ENCODE results near the gene ASB18. TPM values are rescaled to one million over a fixed set of nuclear protein-coding genes. Genes with fewer than 3 reads are reported as not detected.

The ASB18 gene
- polyA plus RNA-seq, 1 experiment, result not detected

DNA sequence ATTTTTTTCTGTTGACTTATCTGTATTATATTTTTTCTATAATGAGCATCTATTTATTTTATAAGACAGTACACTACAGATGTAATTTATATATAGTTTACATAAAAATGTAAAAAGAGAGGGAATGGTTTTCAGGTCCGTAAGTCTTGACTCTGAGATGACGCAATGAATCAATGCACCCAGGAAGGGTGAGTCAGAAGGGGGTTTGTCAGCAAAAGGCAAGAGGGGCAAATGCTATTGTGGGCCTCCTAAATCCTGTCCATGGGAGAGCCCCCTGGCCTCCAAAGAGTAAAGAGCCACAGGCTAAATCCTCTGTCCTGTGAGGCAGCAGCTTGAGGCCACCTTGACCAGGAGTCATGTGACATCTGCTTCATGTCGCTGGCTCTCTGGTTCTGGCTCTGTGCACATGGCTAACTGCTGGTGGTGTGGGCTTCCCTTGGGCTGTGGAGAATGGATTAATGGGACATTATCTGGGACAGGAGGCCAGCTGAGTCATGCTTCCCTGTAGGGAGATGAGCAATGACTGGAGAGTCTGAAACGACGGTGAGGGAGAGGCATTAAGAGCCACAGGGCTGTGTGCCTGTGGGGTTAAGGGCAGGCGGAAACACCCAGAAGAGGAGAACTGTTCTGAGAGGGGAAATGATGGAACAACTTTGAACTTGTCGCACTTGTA lies 22.8 kb upstream of the ASB18 start:
- DNase-seq (ENCODE audit: low read depth), result no peak
- Histone ChIP-seq H3K36me3 (ENCODE audit: control insufficient read depth, insufficient read depth, low read length) (no peaks in the 10 kb centered on the region), H3K27me3 (ENCODE audit: control insufficient read depth, insufficient read depth, low read length) (no peaks in the 10 kb centered on the region; the same call in 1 of the 2 replicates), H3K4me3 (ENCODE audit: low read depth, low read length) (no peak overlapping the region)
- CTCF ChIA-PET, result no interaction called here
- POLR2A ChIA-PET, result no interaction called here
- TF ChIP-seq, protein P1, sequence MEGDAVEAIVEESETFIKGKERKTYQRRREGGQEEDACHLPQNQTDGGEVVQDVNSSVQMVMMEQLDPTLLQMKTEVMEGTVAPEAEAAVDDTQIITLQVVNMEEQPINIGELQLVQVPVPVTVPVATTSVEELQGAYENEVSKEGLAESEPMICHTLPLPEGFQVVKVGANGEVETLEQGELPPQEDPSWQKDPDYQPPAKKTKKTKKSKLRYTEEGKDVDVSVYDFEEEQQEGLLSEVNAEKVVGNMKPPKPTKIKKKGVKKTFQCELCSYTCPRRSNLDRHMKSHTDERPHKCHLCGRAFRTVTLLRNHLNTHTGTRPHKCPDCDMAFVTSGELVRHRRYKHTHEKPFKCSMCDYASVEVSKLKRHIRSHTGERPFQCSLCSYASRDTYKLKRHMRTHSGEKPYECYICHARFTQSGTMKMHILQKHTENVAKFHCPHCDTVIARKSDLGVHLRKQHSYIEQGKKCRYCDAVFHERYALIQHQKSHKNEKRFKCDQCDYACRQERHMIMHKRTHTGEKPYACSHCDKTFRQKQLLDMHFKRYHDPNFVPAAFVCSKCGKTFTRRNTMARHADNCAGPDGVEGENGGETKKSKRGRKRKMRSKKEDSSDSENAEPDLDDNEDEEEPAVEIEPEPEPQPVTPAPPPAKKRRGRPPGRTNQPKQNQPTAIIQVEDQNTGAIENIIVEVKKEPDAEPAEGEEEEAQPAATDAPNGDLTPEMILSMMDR (IDR thresholded peaks at IDR 0.05; ENCODE audit: insufficient read depth, low read depth, low read length), result no peak

DNA sequence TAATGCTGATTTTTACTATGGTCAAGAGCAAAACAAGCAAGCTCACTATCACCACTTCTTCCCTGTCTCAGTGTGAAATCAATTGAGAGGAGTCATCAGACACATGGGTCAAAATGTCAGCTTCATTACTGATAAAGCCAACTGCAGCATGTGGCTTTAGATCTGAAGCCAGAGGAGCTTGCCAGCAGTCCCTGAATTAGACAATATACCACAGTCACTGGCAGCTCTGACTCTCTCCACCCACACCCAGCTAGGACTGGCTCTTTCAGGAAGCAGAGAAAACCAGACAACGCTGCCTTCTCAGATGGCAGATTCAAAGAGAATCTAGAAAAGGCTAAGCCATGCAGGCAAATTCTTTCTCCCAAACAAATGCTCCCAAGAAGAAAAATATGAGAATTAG lies 20.0 kb upstream of the ASB18 start:
- no peak for DNase-seq (ENCODE audit: low read depth)
- ChIA-PET POLR2A (no interaction called here), CTCF (no interaction called here)
- TF ChIP-seq, protein P1 (IDR thresholded peaks at IDR 0.05; ENCODE audit: insufficient read depth, low read depth, low read length), result no peak
- Histone ChIP-seq H3K36me3 (ENCODE audit: control insufficient read depth, insufficient read depth, low read length) (no peaks in the 10 kb centered on the region), H3K27me3 (ENCODE audit: control insufficient read depth, insufficient read depth, low read length) (no peaks in the 10 kb centered on the region; the same call in 1 of the 2 replicates), H3K4me3 (ENCODE audit: low read depth, low read length) (no peak overlapping the region)

DNA sequence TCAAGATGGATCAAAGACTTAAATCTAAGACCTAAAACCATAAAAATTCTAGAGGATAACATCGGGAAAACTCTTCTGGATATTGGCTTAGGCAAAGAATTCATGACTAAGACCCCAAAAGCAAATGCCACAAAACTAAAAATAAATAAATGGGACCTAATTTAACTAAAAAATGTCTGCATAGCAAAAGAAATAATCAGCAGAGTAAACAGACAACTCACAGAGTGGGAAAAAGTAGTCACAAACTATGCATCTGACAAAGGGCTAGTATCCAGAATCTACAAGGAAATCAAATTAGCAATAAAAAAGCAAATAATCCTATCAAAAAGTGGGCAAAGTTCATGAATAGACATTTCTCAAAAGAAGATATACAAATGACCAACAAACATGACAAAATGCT lies 18.2 kb upstream of the ASB18 start:
- no peak for DNase-seq (ENCODE audit: low read depth)
- Histone ChIP-seq H3K36me3 (ENCODE audit: control insufficient read depth, insufficient read depth, low read length) (no peaks in the 10 kb centered on the region), H3K27me3 (ENCODE audit: control insufficient read depth, insufficient read depth, low read length) (no peaks in the 10 kb centered on the region), H3K4me3 (ENCODE audit: low read depth, low read length) (no peak overlapping the region)
- TF ChIP-seq, protein P1 (IDR thresholded peaks at IDR 0.05; ENCODE audit: insufficient read depth, low read depth, low read length), result no peak
- CTCF ChIA-PET, result no interaction called here
- POLR2A ChIA-PET, result no interaction called here

DNA sequence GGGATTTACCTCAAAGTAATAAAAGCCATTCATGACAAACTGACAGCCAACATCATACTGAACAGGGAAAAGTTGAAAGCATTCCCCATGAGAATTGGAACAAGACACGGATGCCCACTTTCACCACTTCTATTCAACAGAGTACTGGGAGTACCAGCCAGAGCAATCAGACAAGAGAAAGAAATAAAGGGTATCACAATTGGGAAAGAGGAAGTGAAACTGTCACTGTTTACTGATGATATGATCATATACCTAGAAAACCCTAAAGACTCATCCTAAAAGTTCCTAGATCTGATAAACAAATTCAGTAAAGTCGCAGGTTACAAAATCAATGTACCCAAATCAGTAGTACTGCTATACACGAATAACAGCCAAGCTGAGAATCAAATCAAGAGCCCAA lies 17.2 kb upstream of the ASB18 start:
- Histone ChIP-seq H3K4me3 (ENCODE audit: low read depth, low read length) (no peak overlapping the region), H3K27me3 (ENCODE audit: control insufficient read depth, insufficient read depth, low read length) (no peaks in the 10 kb centered on the region), H3K36me3 (ENCODE audit: control insufficient read depth, insufficient read depth, low read length) (no peaks in the 10 kb centered on the region)
- no peak for DNase-seq (ENCODE audit: low read depth)
- ChIA-PET CTCF (no interaction called here), POLR2A (no interaction called here)
- TF ChIP-seq, protein P1 (IDR thresholded peaks at IDR 0.05; ENCODE audit: insufficient read depth, low read depth, low read length), result no peak

DNA sequence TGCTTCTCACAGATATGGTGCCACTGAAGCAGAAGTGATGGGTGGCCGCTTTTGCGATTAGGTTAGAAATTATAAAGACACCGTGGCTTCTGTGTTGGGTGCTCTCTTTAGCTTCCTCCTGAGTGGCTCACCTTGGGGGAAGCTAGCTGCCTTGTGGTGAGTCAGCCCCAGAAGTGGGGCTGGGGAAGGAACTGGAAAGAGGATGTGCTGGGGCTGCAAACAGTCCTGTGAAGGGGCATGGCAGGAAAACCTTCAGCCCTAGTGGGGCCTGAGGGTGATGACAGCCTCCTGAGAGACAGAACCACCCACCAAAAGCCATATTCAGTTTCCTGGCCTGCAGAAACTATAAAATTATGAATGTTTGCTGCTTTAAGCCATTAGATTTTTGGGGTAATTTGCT lies 8.9 kb upstream of the ASB18 start:
- POLR2A ChIA-PET, result no interaction called here
- Histone ChIP-seq H3K36me3 (ENCODE audit: control insufficient read depth, insufficient read depth, low read length) (no peaks in the 10 kb centered on the region), H3K4me3 (ENCODE audit: low read depth, low read length) (no peak overlapping the region), H3K27me3 (ENCODE audit: control insufficient read depth, insufficient read depth, low read length) (no peaks in the 10 kb centered on the region)
- CTCF ChIA-PET, result no interaction called here
- no peak for DNase-seq (ENCODE audit: low read depth)
- TF ChIP-seq, protein P1 (IDR thresholded peaks at IDR 0.05; ENCODE audit: insufficient read depth, low read depth, low read length), result no peak

Data from BJ (cell line).